GM19455 (cell line): ENCODE results near the gene CCL3.
"Not testable (repeated sequence)": the region's sequence is repeated elsewhere in the genome, so short reads cannot be mapped to it uniquely, and the experiment has no call there.

Experiments used
- ATAC-seq: cut with Tn5 transposase; IDR thresholded peaks from one replicate; pipeline ENCODE4 v1.9.1; 2021; ENCODE audit not compliant: unreplicated experiment

Gene CCL3

GRCh38 chr17:36088670-36089338 is 1.1 kb downstream of the CCL3 start:
- ATAC-seq: no peak

- not testable (repeated sequence) for ATAC-seq
Measured at GRCh38 chr17:36087897-36088572, 1.9 kb downstream of the CCL3 start.

GRCh38 chr17:36087471-36087870 is 2.5 kb downstream of the CCL3 start:
- not testable (repeated sequence) for ATAC-seq

- no peak for ATAC-seq
Measured at GRCh38 chr17:36086791-36087190, 3.2 kb downstream of the CCL3 start.

- no peak for ATAC-seq
Measured at GRCh38 chr17:36085765-36086164, 4.2 kb downstream of the CCL3 start.

- ATAC-seq: not testable (repeated sequence)
Measured at GRCh38 chr17:36083691-36084090, 6.3 kb downstream of the CCL3 start.

- peak; percentile 56 for ATAC-seq
Measured at GRCh38 chr17:36082482-36083120, 7.3 kb downstream of the CCL3 start.

- peak; percentile 44 for ATAC-seq
Measured at GRCh38 chr17:36081681-36082471, 8.1 kb downstream of the CCL3 start.

GRCh38 chr17:36074365-36074764 is 15.6 kb downstream of the CCL3 start:
- no peak for ATAC-seq

- ATAC-seq: no peak
Measured at GRCh38 chr17:36072431-36073121, 17.4 kb downstream of the CCL3 start.

GRCh38 chr17:36071751-36072150 is 18.2 kb downstream of the CCL3 start:
- ATAC-seq: no peak

- no peak for ATAC-seq
Measured at GRCh38 chr17:36070427-36070826, 19.5 kb downstream of the CCL3 start.

GRCh38 chr17:36069136-36069535 is 20.8 kb downstream of the CCL3 start:
- ATAC-seq: no peak

GRCh38 chr17:36068524-36068923 is 21.4 kb downstream of the CCL3 start:
- ATAC-seq: no peak

- no peak for ATAC-seq
Measured at GRCh38 chr17:36066365-36066985, 23.5 kb downstream of the CCL3 start.

GRCh38 chr17:36063786-36064541 is 26.0 kb downstream of the CCL3 start, which contains the start of gene CCL18:
Gene CCL18 (plus strand): TSS chr17:36064272. CDS start chr17:36064343, 71 bp downstream.
- ATAC-seq: no peak

- no peak for ATAC-seq
Measured at GRCh38 chr17:36060816-36061215, 29.1 kb downstream of the CCL3 start.

GRCh38 chr17:36059406-36059805 is 30.5 kb downstream of the CCL3 start:
- ATAC-seq: no peak

GRCh38 chr17:36057911-36058310 is 32.0 kb downstream of the CCL3 start:
- no peak for ATAC-seq
